GM21717 (cell line): ENCODE data around the gene HPSE2.
"Not testable (repeated sequence)": the region's sequence is repeated elsewhere in the genome, so short reads cannot be mapped to it uniquely, and the experiment has no call there.

Experiments used
- ATAC-seq: cut with Tn5 transposase; IDR thresholded peaks from one replicate; pipeline ENCODE4 v1.9.1; 2021; ENCODE audit warnings: mild to moderate bottlenecking, moderate library complexity; ENCODE audit not compliant: unreplicated experiment

Gene HPSE2

GRCh38 chr10:98582363-98582762 is 653.3 kb downstream of the HPSE2 start:
- no peak for ATAC-seq

GRCh38 chr10:98577578-98577977 is 658.1 kb downstream of the HPSE2 start:
- no peak for ATAC-seq

GRCh38 chr10:98577168-98577567 is 658.5 kb downstream of the HPSE2 start:
- ATAC-seq = no peak

- no peak for ATAC-seq
These were observed 659.6 kb downstream of the HPSE2 start for GRCh38 chr10:98576096-98576495.

GRCh38 chr10:98572594-98572993 is 663.1 kb downstream of the HPSE2 start:
- no peak for ATAC-seq

- ATAC-seq = no peak
These were observed 664.8 kb downstream of the HPSE2 start for GRCh38 chr10:98570834-98571233.

- ATAC-seq = no peak
These were observed 665.8 kb downstream of the HPSE2 start for GRCh38 chr10:98569853-98570252.

- ATAC-seq = no peak
These were observed 667.1 kb downstream of the HPSE2 start for GRCh38 chr10:98568551-98568950.

- ATAC-seq = no peak
These were observed 668.1 kb downstream of the HPSE2 start for GRCh38 chr10:98567391-98568133.

- no peak for ATAC-seq
These were observed 671.8 kb downstream of the HPSE2 start for GRCh38 chr10:98563811-98564210.

- no peak for ATAC-seq
These were observed 675.1 kb downstream of the HPSE2 start for GRCh38 chr10:98560565-98560964.

- ATAC-seq = no peak
These were observed 679.6 kb downstream of the HPSE2 start for GRCh38 chr10:98556061-98556460.

GRCh38 chr10:98555021-98555619 is 680.5 kb downstream of the HPSE2 start:
- ATAC-seq = no peak

- not testable (repeated sequence) for ATAC-seq
These were observed 694.1 kb downstream of the HPSE2 start for GRCh38 chr10:98541561-98541960.

- no peak for ATAC-seq
These were observed 696.1 kb downstream of the HPSE2 start for GRCh38 chr10:98539578-98539977.

- ATAC-seq = no peak
These were observed 697.2 kb downstream of the HPSE2 start for GRCh38 chr10:98538472-98538871.

GRCh38 chr10:98536551-98536950 is 699.1 kb downstream of the HPSE2 start:
- ATAC-seq = no peak

GRCh38 chr10:98533746-98534445 is 701.8 kb downstream of the HPSE2 start:
- ATAC-seq = no peak

GRCh38 chr10:98533241-98533640 is 702.4 kb downstream of the HPSE2 start:
- ATAC-seq = no peak

GRCh38 chr10:98528805-98529183 is 706.9 kb downstream of the HPSE2 start:
- no peak for ATAC-seq

- no peak for ATAC-seq
These were observed 707.4 kb downstream of the HPSE2 start for GRCh38 chr10:98528166-98528804.

GRCh38 chr10:98525969-98526368 is 709.7 kb downstream of the HPSE2 start:
- ATAC-seq = no peak
